Stimulated activated CD8-positive, alpha-beta memory T cell treated with anti-CD3 and anti-CD28 coated beads, Interleukin-15, amount 100 ng/mL, for 24 hours (primary cell): ENCODE data around the gene ADPRHL1.
"Not testable (repeated sequence)": the region's sequence is repeated elsewhere in the genome, so short reads cannot be mapped to it uniquely, and the experiment has no call there.

Experiments used
- DNase-seq: peaks from one replicate; pipeline ENCODE4 v3.0.0-alpha.2; 2020; ENCODE audit warnings: low read depth

The ADPRHL1 gene

GRCh38 chr13:113402471-113403254 is 50.6 kb downstream of the ADPRHL1 start:
- no peak for DNase-seq

- no peak for DNase-seq
Observed at GRCh38 chr13:113401452-113402415, 51.6 kb downstream of the ADPRHL1 start.

GRCh38 chr13:113400621-113401451 is 52.5 kb downstream of the ADPRHL1 start:
- DNase-seq, result no peak

DNA sequence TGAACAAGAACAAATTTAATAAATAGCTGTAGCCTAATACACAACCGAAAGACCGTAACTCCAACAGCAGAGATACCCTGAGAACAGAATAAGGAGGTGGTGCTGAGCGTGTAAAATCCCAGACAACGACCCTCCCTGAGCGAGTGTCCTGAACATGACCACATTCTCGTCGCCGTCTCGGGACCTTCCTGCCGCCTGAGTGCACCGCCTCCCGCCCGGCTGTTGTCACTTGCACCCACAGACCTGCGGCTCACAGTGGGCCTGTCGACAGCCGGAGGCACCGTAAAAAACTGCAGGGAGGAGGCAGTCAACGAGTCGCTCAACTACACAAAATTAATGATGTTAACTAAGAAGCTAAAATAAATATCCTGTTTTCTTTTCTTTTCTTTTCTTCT is 53.5 kb downstream of the ADPRHL1 start:
- DNase-seq, result no peak

DNA sequence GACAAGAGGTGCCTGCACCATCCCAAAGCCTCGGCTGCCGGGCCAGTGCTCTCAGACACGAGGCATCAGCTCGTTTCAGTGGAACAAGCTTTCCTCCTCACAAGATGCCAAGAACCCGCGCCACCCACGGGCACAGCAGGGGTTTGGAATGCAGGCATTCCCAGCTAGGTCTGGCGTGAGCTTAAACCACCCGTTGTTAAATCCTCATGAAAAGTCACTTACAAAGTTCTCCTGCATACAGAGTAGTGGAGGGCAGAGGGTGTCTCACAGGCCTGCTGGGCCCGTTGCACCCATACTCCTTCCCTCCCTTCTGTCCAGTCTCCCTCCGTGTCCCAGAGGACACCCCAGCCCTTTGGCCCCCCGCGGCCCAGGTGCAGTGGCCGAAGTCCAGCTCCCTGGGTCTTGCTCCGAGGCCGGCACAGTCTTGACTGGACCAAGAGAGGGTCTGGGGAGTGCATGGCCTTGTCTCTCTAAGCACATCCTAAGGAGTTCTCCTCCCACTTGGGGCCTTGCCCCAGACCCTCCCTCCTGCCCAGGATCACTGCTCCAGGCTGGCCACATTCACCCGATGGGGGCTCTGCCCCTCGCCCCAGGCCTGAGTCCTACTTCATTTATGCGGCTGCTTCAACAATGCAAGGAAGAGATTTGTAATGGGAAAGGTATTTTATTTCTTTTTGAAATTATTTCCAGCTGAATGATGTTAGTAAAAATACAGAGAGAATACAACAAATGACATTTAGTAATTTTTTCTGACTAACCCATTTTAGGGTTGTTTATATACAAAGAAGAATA is 54.1 kb downstream of the ADPRHL1 start:
- no peak for DNase-seq

DNA sequence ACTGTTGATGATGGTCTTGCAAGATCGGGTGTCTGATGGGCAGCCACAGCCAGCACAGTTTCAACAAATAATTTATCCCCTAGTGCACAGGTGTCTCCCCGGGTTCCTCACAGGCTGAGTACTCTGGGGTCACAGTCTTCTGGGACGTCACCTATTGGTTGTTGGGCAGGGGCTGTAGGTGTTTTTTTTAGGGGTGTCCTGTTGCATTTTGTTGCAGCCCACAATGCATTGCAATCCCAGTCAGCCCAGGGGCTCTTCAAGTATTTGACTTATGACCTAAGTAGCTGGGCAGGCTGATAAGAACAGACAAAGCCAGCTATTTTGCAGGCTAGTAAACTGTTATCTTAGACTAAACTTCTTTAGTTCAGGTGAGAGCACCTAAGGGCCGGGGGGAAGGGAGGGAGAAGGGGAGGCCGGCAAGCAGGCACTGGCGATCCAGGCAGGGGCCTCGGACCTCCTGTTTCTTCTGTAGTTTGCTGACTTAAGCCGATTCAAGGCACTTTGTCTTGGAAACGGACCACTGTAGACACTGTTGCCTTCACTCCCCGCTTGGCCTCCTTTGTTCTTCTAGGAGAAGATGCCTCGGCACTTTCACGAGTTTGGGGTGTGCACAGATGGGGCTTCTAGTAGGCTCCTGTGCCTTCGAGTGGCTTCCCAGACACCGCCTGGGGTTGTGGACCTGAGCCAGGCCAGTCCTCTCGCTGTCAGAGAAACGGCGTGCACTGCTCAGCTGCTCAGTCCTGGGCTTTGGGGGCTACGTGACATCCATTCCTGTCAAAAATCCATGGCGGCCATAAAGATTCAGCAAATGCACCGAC is 55.5 kb downstream of the ADPRHL1 start:
- DNase-seq, result no peak

- DNase-seq, result no peak
Observed at GRCh38 chr13:113394339-113394640, 59.0 kb downstream of the ADPRHL1 start.

- DNase-seq, result peak; percentile 74
Observed at GRCh38 chr13:113393563-113394338, 59.5 kb downstream of the ADPRHL1 start.

- no peak for DNase-seq
Observed at GRCh38 chr13:113393226-113393562, 60.1 kb downstream of the ADPRHL1 start.

GRCh38 chr13:113390874-113391497 is 62.3 kb downstream of the ADPRHL1 start:
- DNase-seq, result no peak

DNA sequence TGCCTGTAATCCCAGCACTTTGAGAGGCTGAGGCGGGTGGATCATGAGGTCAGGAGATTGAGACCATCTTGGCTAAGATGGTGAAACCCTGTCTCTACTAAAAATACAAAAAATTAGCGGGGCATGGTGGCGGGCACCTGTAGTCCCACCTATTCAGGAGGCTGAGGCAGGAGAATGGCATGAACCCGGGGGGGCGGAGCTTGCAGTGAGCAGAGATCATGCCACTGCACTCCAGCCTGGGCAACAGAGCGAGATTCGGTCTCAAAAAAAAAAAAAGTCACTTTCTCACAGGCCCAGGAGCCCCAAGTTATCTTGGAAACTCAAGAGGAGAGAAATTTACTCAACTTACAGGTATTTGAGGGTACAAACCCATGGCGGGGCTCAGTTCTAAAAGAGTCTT is 63.7 kb downstream of the ADPRHL1 start:
- not testable (repeated sequence) for DNase-seq

- DNase-seq, result no peak
Observed at GRCh38 chr13:113387396-113387795, 65.9 kb downstream of the ADPRHL1 start.

DNA sequence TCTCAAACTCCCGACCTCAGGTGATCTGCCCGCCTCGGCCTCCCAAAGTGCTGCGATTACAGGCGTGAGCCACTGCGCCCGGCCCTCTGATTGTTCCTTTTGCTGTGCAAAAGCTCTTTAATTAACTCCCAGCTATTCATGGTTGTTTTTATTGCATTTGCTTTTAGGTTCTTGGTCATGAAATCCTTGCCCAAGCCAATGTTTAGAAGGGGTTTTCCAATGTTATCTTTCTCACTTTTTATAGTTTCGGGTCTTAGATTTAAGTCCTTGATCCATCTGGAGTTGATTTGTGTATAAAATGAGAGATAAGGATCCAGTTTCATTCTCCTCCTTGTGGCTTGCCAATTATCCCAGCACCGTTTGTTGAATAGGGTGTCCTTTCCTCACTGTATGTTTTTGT is 70.2 kb downstream of the ADPRHL1 start:
- no peak for DNase-seq

DNA sequence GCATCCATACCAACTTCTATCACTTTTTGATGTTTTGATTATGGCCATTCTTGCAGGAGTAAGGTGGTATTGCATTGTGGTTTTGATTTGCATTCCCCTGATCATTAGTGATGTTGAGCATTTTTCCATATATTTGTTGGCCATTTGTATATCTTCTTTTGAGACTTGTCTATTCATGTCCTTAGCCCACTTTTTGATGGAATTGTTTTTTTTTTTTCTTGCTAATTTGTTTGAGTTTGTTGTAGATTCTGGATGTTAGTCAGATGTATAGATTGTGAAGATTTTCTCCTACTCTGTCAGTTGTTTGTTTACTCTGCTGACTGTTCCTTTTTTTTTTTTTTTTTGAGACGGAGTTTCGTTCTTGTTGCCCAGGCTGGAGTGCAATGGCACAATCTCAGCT is 70.7 kb downstream of the ADPRHL1 start:
- DNase-seq, result not testable (repeated sequence)

DNA sequence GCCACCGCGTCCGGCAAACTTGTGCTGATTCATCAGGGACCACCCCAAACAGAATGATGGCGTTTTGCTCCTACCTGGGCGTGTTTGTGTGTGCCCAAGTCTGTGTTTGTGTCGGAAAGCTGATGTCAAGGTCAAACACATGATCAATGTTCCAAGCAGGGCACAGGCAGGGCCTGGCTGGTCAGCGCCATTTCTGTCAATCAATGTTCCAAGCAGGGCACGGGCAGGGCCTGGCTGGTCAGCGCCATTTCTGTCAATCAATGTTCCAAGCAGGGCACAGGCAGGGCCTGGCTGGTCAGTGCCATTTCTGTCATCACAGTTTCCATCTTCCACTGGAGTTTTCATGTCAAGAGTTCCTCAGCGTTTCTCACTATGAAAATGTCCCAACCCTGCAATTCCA is 74.5 kb downstream of the ADPRHL1 start:
- DNase-seq, result no peak

DNA sequence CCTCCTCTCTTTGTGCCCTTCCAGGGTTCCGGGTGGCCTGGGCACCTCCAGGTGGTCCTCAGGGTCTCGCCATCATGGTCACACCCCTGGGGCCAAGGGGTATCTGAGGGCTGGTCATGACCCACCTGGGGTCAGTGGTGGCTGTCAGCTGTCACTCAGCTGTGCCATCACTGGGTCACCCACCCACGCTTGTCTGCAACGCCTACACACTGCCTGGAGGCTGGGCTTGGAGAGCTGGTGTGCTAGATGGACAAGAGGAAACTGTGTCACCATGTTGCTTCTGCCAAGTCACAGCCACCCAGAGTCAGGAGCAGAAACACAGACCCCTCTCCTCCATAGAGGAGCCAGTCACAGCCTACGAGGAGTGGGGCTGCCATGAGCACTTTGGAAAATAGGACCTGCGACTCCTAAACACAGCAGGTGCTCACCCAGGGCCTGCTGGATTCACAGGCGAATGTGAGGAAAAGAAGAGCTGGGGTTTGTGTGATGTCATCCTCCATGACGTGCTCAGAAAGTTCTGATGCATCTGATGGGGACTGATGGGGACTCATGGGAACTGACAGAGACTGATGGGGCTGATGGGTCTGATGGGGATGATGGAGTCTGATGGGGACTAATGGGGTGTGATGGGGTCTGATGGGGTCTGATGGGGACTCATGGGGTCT is 78.6 kb downstream of the ADPRHL1 start:
- DNase-seq, result no peak

DNA sequence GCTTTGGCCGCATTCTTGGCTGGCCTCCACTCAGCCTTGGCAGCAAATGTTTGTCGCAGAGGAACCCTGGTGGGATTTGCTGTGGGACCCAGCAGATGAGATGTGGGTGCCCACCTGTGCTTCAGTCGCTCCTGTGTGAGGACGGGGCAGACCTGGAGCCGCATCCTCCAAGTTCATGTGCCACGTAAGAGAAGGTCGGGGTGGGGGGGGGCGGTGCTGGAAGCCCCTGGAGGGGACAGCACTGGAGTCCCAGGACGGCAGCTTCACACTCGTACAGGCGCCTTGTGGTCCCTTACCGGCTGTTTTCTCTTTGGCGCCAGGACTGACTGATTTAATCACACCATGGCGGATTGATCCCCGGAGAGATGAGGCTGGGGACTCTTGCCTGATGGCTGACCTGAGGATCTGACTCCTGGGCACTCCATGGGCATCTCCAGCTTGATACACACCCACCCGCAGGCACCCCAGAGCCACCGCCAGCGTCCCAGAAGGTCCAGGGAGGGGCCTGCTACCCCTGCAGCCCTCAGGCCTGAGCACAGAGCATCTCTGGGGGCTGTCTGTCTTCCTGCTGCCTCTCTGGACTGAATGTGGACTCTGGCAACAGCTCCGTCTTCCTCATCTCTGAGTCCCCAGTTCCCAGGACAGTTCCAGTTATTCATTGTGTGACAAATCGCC is 79.3 kb downstream of the ADPRHL1 start:
- no peak for DNase-seq

GRCh38 chr13:113371701-113372100 is 81.6 kb downstream of the ADPRHL1 start:
- DNase-seq, result not testable (repeated sequence)
